Stimulated activated CD4-positive, alpha-beta T cell treated with anti-CD3 and anti-CD28 coated beads, Interleukin-15, amount 100 ng/mL, for 24 hours (primary cell): ENCODE results near the gene DOCK3.
"Not testable (repeated sequence)": the region's sequence is repeated elsewhere in the genome, so short reads cannot be mapped to it uniquely, and the experiment has no call there.

Experiments
- DNase-seq: peaks from one replicate; pipeline ENCODE4 v3.0.0-alpha.2; 2020

The DOCK3 gene

GRCh38 chr3:50890688-50891344 lies 216.1 kb downstream of the DOCK3 start:
- no peak for DNase-seq

- DNase-seq: not testable (repeated sequence)
Measured at GRCh38 chr3:50901097-50901496, 226.4 kb downstream of the DOCK3 start.

GRCh38 chr3:50912746-50913145 lies 238.0 kb downstream of the DOCK3 start:
- DNase-seq: no peak

GRCh38 chr3:50913260-50913659 lies 238.5 kb downstream of the DOCK3 start:
- DNase-seq: no peak

- not testable (repeated sequence) for DNase-seq
Measured at GRCh38 chr3:50922071-50922470, 247.3 kb downstream of the DOCK3 start.

GRCh38 chr3:50923955-50924354 lies 249.2 kb downstream of the DOCK3 start:
- DNase-seq: no peak

GRCh38 chr3:50924638-50925037 lies 249.9 kb downstream of the DOCK3 start:
- no peak for DNase-seq

GRCh38 chr3:50926868-50927267 lies 252.1 kb downstream of the DOCK3 start:
- no peak for DNase-seq

GRCh38 chr3:50930371-50931208 lies 255.9 kb downstream of the DOCK3 start:
- DNase-seq: no peak

- peak; percentile 9 for DNase-seq
Measured at GRCh38 chr3:50932918-50933317, 258.2 kb downstream of the DOCK3 start.

GRCh38 chr3:50936389-50936788 lies 261.7 kb downstream of the DOCK3 start:
- DNase-seq: no peak

- no peak for DNase-seq
Measured at GRCh38 chr3:50947419-50947818, 272.7 kb downstream of the DOCK3 start.

GRCh38 chr3:50950591-50950990 lies 275.9 kb downstream of the DOCK3 start:
- no peak for DNase-seq

- DNase-seq: no peak
Measured at GRCh38 chr3:50953825-50954414, 279.2 kb downstream of the DOCK3 start.

- no peak for DNase-seq
Measured at GRCh38 chr3:50961386-50961785, 286.7 kb downstream of the DOCK3 start.

- DNase-seq: peak; percentile 45
Measured at GRCh38 chr3:50971487-50971924, 296.8 kb downstream of the DOCK3 start.

- no peak for DNase-seq
Measured at GRCh38 chr3:50972029-50972428, 297.3 kb downstream of the DOCK3 start.

GRCh38 chr3:50978586-50978985 lies 303.9 kb downstream of the DOCK3 start:
- not testable (repeated sequence) for DNase-seq

- DNase-seq: no peak
Measured at GRCh38 chr3:50978991-50979667, 304.4 kb downstream of the DOCK3 start.

GRCh38 chr3:50982540-50983325 lies 308.0 kb downstream of the DOCK3 start:
- no peak for DNase-seq

- no peak for DNase-seq
Measured at GRCh38 chr3:50983887-50984286, 309.2 kb downstream of the DOCK3 start.

- no peak for DNase-seq
Measured at GRCh38 chr3:50985893-50986292, 311.2 kb downstream of the DOCK3 start.
